OCI-LY7 (cell line): ENCODE measurements around the gene MTG1. TPM values are rescaled to one million over a fixed set of nuclear protein-coding genes. Genes with fewer than 3 reads are reported as not detected.

Experiments
- BruUV-seq: library from RNA; stranded (reverse); fragments of 400-500 nt; replicated peaks from 2 replicates; lab custom pipeline; 2021; lab: Mats Ljungman, UMichigan
- CTCF ChIA-PET: fragments of 300-600 bp; sonication (Branson Sonifier 250); formaldehyde crosslinking; loops from one replicate; lab custom pipeline; 2022; ENCODE audit warnings: antibody characterized with exemption; ENCODE audit not compliant: unreplicated experiment; lab: Charles Lee
- POLR2A ChIA-PET: fragments of 300-600 bp; sonication (Branson Sonifier 250); formaldehyde crosslinking; loops from one replicate; lab custom pipeline; 2022; ENCODE audit warnings: antibody characterized with exemption; lab: Charles Lee
- DNase-seq: peaks from one replicate; pipeline ENCODE4 v3.0.0-alpha.2; 2015; ENCODE audit warnings: low spot score
- H2AFZ ChIP-seq: fragments of 200-600 bp; sonication (generic), shearing (Covaris generic); 2 replicates; pipeline ENCODE4 v1.6.1; 2014; ENCODE audit warnings: mild to moderate bottlenecking, antibody characterized with exemption, low read length, moderate library complexity
- H3K27ac ChIP-seq: fragments of 200-600 bp; sonication (generic); 2 replicates; pipeline ENCODE4 v1.5.1; 2014; ENCODE audit warnings: mixed run types, low read depth, mild to moderate bottlenecking, moderate library complexity, low read length, inconsistent platforms; ENCODE audit not compliant: poor library complexity, severe bottlenecking
- H3K36me3 ChIP-seq: fragments of 200-600 bp; sonication (generic); 2 replicates; pipeline ENCODE4 v1.6.1; 2014; ENCODE audit warnings: mild to moderate bottlenecking, antibody characterized with exemption, low read length, moderate library complexity, mixed read lengths; ENCODE audit not compliant: insufficient read depth
- H3K4me1 ChIP-seq: fragments of 200-600 bp; sonication (generic); 2 replicates; pipeline ENCODE4 v1.5.1; 2014; ENCODE audit warnings: mild to moderate bottlenecking, low read length; ENCODE audit not compliant: insufficient read depth, poor library complexity, severe bottlenecking
- H3K4me2 ChIP-seq: fragments of 200-600 bp; sonication (generic); 2 replicates; pipeline ENCODE4 v1.6.1; 2014; ENCODE audit warnings: mild to moderate bottlenecking, low read length
- H3K4me3 ChIP-seq: fragments of 200-600 bp; sonication (generic); 2 replicates; pipeline ENCODE4 v1.5.1; 2014; ENCODE audit warnings: mild to moderate bottlenecking, low read depth, low read length; ENCODE audit not compliant: poor library complexity, severe bottlenecking
- H3K79me2 ChIP-seq: fragments of 200-600 bp; sonication (generic); 2 replicates; pipeline ENCODE4 v1.6.1; 2016; ENCODE audit warnings: low read depth, mild to moderate bottlenecking, low read length, moderate library complexity, mixed read lengths; ENCODE audit not compliant: insufficient read depth
- H3K9me2 ChIP-seq: fragments of 200-600 bp; sonication (generic); 2 replicates; pipeline ENCODE4 v1.6.1; 2016; ENCODE audit warnings: mild to moderate bottlenecking, low read length, mixed read lengths; ENCODE audit not compliant: insufficient read depth
- H3K9me3 ChIP-seq: fragments of 200-600 bp; sonication (generic); 2 replicates; pipeline ENCODE4 v1.6.1; 2014; ENCODE audit warnings: mild to moderate bottlenecking, mixed run types, low read length, mixed read lengths
- H4K20me1 ChIP-seq: fragments of 200-600 bp; sonication (generic); 2 replicates; pipeline ENCODE4 v1.6.1; 2014; ENCODE audit warnings: mild to moderate bottlenecking, antibody characterized with exemption, low read length, moderate library complexity, mixed read lengths; ENCODE audit not compliant: insufficient read depth
- EZH2phosphoT487 ChIP-seq: fragments of 200-600 bp; sonication (generic); IDR thresholded peaks from 2 replicates; pipeline ENCODE4 v1.6.1; 2018; ENCODE audit warnings: low read depth, borderline replicate concordance, mild to moderate bottlenecking, mixed run types, antibody characterized with exemption, low read length, moderate library complexity, mixed read lengths
- intact Hi-C: fragments of 100-400 bp; cut with micrococcal nuclease; formaldehyde crosslinking; loops from one replicate; pipeline ENCODE4 v1.10.0; 2022; ENCODE audit not compliant: unreplicated experiment
- total RNA-seq, 2 experiments: library from RNA; depleted of rRNA in 1 of 2; stranded (reverse); fragments of >200 nt in 1 of 2; shearing (Covaris generic) in 1 of 2; gene quantifications; 2 replicates each; pipeline ENCODE4 v1.2.3, GENCODE V29; 2014 to 2022
- TF ChIP-seq, protein P1 (sequence below): fragments of 200-600 bp; sonication (generic); conservative IDR thresholded peaks from 2 replicates; pipeline ENCODE4 v1.5.1; 2014; ENCODE audit warnings: mild to moderate bottlenecking, antibody characterized with exemption, low read length, moderate library complexity, mixed read lengths

Gene MTG1
- total RNA-seq, 2 experiments from 2014 or later, result 85.6 to 101 TPM

DNA sequence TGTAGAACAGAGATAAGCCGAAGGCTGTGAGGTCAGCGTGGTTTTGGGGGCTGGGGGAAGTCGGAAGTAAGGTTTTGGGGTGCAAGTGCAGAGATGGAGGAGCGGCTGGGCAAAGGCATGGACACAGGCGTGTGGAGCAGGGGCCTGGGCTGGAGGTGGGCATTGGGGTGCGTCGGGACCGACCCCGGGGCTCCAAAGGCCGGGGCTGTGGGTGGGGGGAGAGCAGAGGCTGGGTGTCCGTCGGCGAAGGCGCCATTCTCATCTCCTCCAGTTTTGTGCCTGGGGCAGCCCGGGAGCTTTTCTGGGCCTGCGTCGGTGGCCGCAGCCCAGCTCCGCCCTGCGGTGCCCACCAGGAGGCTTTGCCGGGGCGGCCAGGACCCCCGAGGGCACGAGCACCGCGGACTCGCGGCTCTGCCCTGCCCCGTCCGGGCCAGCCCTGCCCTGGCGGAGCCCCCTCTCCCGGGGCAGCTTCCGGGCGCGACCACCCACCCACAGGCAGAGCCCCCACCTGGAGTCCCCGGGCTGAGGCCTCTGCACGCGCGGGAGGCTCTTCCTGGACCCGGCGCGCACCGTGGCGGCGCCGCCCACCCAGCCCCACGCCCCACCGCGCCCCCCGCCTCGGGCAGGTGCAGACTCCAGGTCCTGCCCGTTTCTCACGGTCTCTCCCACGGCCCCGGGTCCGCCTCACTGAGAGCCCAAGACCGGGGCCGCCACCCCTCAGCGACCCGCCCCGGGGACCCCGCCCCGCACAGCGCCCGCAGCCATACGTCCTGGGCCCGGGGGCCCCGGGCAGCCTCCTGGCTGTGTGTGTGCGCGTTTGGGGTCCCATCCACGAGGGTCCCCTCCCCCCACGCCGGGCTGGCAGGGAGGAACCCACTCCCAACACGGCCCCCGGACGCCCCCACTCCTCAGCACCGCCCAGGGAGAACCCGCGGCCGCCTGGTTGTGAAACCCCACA lies 52.1 kb downstream of the MTG1 start:
- H3K4me1 ChIP-seq, result no peaks in the 10 kb centered on the region
- no peak overlapping the region for H3K4me2 ChIP-seq
- no peak overlapping the region for H3K4me3 ChIP-seq
- H2AFZ ChIP-seq, result no peak overlapping the region
- intact Hi-C loops, result no loop called here
- H4K20me1 ChIP-seq, result no peaks in the 10 kb centered on the region
- CTCF ChIA-PET, result no interaction called here
- no peaks in the 10 kb centered on the region for H3K79me2 ChIP-seq
- DNase-seq, result no peak
- H3K9me2 ChIP-seq, result no peaks in the 10 kb centered on the region
- POLR2A ChIA-PET, result no interaction called here
- H3K36me3 ChIP-seq, result no peaks in the 10 kb centered on the region
- H3K9me3 ChIP-seq, result peaks cover 18% of the 10 kb centered on the region; the same call in 1 of the 2 replicates
- TF ChIP-seq, protein P1, sequence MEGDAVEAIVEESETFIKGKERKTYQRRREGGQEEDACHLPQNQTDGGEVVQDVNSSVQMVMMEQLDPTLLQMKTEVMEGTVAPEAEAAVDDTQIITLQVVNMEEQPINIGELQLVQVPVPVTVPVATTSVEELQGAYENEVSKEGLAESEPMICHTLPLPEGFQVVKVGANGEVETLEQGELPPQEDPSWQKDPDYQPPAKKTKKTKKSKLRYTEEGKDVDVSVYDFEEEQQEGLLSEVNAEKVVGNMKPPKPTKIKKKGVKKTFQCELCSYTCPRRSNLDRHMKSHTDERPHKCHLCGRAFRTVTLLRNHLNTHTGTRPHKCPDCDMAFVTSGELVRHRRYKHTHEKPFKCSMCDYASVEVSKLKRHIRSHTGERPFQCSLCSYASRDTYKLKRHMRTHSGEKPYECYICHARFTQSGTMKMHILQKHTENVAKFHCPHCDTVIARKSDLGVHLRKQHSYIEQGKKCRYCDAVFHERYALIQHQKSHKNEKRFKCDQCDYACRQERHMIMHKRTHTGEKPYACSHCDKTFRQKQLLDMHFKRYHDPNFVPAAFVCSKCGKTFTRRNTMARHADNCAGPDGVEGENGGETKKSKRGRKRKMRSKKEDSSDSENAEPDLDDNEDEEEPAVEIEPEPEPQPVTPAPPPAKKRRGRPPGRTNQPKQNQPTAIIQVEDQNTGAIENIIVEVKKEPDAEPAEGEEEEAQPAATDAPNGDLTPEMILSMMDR, result no peak
- no peak for TF ChIP-seq EZH2phosphoT487
- no peak overlapping the region for H3K27ac ChIP-seq
- no TSS peak for BruUV-seq

DNA sequence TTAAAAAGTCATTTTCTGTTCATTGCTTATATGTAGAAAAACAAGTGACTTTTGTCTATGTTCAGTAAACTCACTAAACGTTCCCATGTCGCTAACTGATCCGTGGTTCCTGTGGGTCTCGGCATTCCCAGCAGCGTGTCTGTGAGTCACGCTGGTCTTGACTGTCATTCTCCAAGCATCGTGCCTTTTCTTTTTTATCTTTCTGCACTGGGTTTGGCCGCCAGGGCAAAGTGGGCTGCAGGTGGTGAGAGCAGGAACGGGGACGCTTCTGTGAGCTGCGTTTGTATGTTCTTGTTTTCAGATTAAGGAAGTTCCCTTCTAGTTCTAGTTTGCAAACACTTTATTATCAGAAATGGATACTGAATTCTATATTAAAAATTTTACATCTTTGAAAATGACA lies 53.0 kb downstream of the MTG1 start:
- POLR2A ChIA-PET, result no interaction called here
- no peaks in the 10 kb centered on the region for H3K9me2 ChIP-seq
- intact Hi-C loops, result no loop called here

More for the DNA sequence above, 53.0 kb downstream of the MTG1 start:
- no TSS peak for BruUV-seq
- no peak overlapping the region for H3K4me3 ChIP-seq
- H2AFZ ChIP-seq, result no peak overlapping the region
- DNase-seq, result no peak
- H3K27ac ChIP-seq, result no peak overlapping the region
- CTCF ChIA-PET, result no interaction called here
- peaks cover 18% of the 10 kb centered on the region; the same call in 1 of the 2 replicates for H3K9me3 ChIP-seq
- no peaks in the 10 kb centered on the region for H4K20me1 ChIP-seq
- no peak for TF ChIP-seq EZH2phosphoT487
- TF ChIP-seq, protein P1, result no peak
- H3K79me2 ChIP-seq, result no peaks in the 10 kb centered on the region
- no peaks in the 10 kb centered on the region for H3K4me1 ChIP-seq
- H3K4me2 ChIP-seq, result no peak overlapping the region
- H3K36me3 ChIP-seq, result no peaks in the 10 kb centered on the region
